Body of pancreas (tissue), 4 donors: ENCODE measurements around the gene SLC12A9. TPM values are rescaled to one million over a fixed set of nuclear protein-coding genes. Genes with fewer than 3 reads are reported as not detected.

ENCODE experiments used
- ATAC-seq: fragments of 150-250 bp; one replicate; pipeline ENCODE4 v1.9.1; 2016
- DNase-seq, 4 donors: peaks; one replicate each; pipeline ENCODE4 v3.0.0-alpha.2; 2019
- H3K27ac ChIP-seq, 4 donors: fragments of 200-600 bp; sonication (generic); 1 replicate in 3 of 4; 2 replicates in 1 of 4; pipeline versions ENCODE4 v1.5.1 to v1.6.1; 2016 to 2019; ENCODE audit warnings: mild to moderate bottlenecking in 1 of 4, mixed read lengths in 1 of 4, moderate library complexity in 1 of 4
- H3K27me3 ChIP-seq, 2 donors: fragments of 200-600 bp; sonication (generic); one replicate each; pipeline ENCODE4 v1.6.0; 2016; ENCODE audit warnings: mild to moderate bottlenecking in 1 of 2
- H3K36me3 ChIP-seq, 2 donors: fragments of 200-600 bp; sonication (generic); replicated peaks in 1 of 2; 2 replicates each; pipeline ENCODE4 v1.5.1; 2016; ENCODE audit warnings: low read depth in 2 of 2; ENCODE audit not compliant: insufficient read depth in 1 of 2
- H3K4me1 ChIP-seq: fragments of 200-600 bp; sonication (generic); one replicate; pipeline ENCODE4 v1.6.0; 2016
- H3K4me3 ChIP-seq, 2 donors: fragments of 200-600 bp; sonication (generic); 1 replicate in 1 of 2; 2 replicates in 1 of 2; pipeline ENCODE4 v1.5.1; 2016 to 2019
- H3K9me3 ChIP-seq, 3 donors: fragments of 200-600 bp; sonication (generic); 1 replicate in 2 of 3; 2 replicates in 1 of 3; pipeline ENCODE4 v1.5.1; 2016
- POLR2A ChIP-seq, 3 donors: fragments of 450-650 bp; IDR thresholded peaks; one replicate each; pipeline ENCODE4 v1.6.1; 2016; ENCODE audit warnings: antibody characterized with exemption in 3 of 3, mild to moderate bottlenecking in 2 of 3
- WGBS, 2 donors: methylation state at CpG; one replicate each; pipeline ENCODE4 v1.1.5; 2017; 5-methylcytosine and 5-hydroxymethylcytosine counted together
- intact Hi-C: fragments of 100-400 bp; cut with DNase I; formaldehyde crosslinking; loops from one replicate; pipeline ENCODE4 v1.15.1; 2023
- total RNA-seq, 2 donors: library from RNA; depleted of rRNA; stranded (reverse); fragments of >200 nt; gene quantifications; one replicate each; pipeline ENCODE4 v1.1.0, GENCODE V29; 2016
- TF ChIP-seq, protein P1 (sequence below), 7 experiments: fragments of 450-650 bp in 4 of 7; fragments of 200-600 bp in 3 of 7; sonication (generic) in 3 of 7; IDR thresholded peaks; one replicate each; pipeline ENCODE4 v1.5.1; 2016 to 2019; ENCODE audit warnings: antibody characterized with exemption in 7 of 7

Gene SLC12A9
- total RNA-seq, 2 donors from 2014 or later: 12.7 to 38.9 TPM

DNA sequence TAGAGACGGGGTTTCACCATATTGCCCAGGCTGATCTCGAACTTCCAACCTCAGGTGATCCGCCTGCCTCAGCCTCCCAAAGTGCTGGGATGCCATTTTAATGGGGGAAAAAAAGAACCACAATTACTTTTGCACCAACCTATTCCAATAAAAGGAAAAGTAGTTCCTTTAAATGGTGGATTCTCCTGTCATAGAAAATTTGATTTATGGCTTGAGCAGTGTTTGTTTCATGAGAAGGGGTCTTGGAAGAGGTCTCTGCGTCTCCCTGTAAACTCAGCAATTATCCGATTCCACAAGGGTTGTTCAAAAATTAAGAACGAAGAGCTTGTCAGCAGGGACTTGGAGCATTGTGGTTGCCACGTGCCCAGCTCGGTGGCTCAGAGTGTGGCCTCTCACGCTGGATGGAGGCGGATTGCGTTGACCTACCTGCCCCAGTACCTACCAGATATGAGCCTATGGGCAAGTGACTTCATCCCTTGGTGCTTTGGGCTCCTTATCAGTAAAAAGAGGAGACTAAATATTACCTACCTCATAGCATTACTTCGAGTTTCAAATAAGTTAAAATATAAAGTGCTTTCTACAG is 11.8 kb downstream of the SLC12A9 start:
- H3K27me3 ChIP-seq: no peaks in the 10 kb centered on the region

DNA sequence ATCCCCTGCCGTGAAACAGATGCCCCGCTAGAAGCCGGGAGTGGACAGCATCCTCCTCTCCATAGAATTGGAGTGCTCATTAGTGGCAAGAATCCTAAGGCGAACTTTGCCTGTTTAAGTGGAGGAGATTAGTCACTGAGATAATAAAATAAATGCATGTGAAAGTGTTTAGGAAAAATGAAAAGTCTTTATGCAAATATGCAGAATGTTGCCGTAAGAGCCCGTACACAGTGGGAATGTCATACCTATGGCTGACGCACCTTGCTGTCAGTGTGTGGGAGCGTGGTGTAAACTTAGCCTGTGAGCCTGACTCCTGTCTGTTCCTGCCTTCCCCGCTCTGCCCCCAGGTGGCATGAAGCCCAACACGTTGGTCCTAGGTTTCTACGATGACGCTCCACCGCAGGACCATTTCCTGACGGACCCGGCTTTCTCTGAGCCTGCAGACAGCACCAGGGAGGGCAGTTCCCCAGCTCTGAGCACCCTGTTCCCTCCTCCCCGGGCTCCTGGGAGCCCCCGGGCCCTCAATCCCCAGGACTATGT is 12.9 kb downstream of the SLC12A9 start:
- Histone ChIP-seq H3K4me3 (no peak overlapping the region), H3K4me1 (peaks cover 41% of the 10 kb centered on the region), H3K27me3 (no peaks in the 10 kb centered on the region), H3K36me3 (peaks cover 0 to 2% of the 10 kb centered on the region in 2 donors), H3K27ac (peak overlapping the region in 3 of 4 donors; percentile 93 to 96 (median 95)), H3K9me3 (no peaks in the 10 kb centered on the region)
- TF ChIP-seq POLR2A (IDR thresholded peaks at IDR 0.05): no peak
- TF ChIP-seq, protein P1, sequence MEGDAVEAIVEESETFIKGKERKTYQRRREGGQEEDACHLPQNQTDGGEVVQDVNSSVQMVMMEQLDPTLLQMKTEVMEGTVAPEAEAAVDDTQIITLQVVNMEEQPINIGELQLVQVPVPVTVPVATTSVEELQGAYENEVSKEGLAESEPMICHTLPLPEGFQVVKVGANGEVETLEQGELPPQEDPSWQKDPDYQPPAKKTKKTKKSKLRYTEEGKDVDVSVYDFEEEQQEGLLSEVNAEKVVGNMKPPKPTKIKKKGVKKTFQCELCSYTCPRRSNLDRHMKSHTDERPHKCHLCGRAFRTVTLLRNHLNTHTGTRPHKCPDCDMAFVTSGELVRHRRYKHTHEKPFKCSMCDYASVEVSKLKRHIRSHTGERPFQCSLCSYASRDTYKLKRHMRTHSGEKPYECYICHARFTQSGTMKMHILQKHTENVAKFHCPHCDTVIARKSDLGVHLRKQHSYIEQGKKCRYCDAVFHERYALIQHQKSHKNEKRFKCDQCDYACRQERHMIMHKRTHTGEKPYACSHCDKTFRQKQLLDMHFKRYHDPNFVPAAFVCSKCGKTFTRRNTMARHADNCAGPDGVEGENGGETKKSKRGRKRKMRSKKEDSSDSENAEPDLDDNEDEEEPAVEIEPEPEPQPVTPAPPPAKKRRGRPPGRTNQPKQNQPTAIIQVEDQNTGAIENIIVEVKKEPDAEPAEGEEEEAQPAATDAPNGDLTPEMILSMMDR (IDR thresholded peaks at IDR 0.05): no peak
- no peak for ATAC-seq
- intact Hi-C loops: no loop called here
- WGBS, 2 donors: 75 to 90% methylated on average over 11 to 17 of the region's 17 CpGs
- DNase-seq: no peak

More for the DNA sequence above, 11.8 kb downstream of the SLC12A9 start:
- ATAC-seq: no peak
- 85 to 91% methylated on average over 12 of the region's 12 CpGs for WGBS, 2 donors
- intact Hi-C loops: no loop called here
- Histone ChIP-seq H3K4me1 (peaks cover 40% of the 10 kb centered on the region), H3K9me3 (no peaks in the 10 kb centered on the region), H3K4me3 (no peak overlapping the region), H3K36me3 (peaks cover 0 to 8% of the 10 kb centered on the region in 2 donors), H3K27ac (no peak overlapping the region)
- no peak for TF ChIP-seq POLR2A (IDR thresholded peaks at IDR 0.05)
- TF ChIP-seq, protein P1 (IDR thresholded peaks at IDR 0.05): no peak
- DNase-seq: no peak

DNA sequence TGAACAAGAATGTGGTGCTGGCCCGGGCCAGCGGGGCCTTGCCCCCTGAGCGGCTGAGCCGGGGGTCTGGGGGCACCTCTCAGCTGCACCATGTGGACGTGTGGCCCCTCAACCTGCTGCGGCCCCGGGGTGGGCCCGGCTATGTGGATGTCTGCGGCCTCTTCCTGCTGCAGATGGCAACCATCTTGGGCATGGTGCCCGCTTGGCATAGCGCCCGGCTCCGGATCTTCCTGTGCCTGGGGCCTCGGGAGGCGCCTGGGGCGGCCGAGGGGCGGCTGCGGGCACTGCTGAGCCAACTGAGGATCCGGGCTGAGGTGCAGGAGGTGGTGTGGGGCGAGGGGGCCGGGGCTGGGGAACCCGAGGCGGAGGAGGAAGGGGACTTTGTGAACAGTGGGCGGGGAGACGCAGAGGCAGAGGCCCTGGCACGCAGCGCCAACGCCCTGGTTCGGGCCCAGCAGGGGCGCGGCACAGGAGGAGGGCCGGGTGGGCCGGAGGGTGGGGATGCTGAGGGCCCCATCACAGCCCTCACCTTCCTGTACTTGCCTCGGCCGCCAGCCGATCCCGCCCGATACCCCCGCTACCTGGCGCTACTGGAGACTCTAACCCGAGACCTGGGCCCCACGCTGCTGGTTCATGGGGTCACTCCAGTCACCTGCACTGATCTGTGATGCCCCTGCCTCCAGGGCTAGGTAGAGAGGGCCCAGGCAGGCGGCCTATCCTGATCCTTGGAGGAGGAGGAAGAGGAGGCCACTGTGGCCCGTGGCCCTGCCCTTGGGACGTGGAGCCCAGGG is 13.6 kb downstream of the SLC12A9 start:
- H3K4me1 ChIP-seq: peaks cover 41% of the 10 kb centered on the region
- intact Hi-C loops: no loop called here
- no peaks in the 10 kb centered on the region for H3K9me3 ChIP-seq
- no peaks in the 10 kb centered on the region for H3K27me3 ChIP-seq
- WGBS, 2 donors: 54 to 63% methylated on average over 26 to 44 of the region's 46 CpGs
- TF ChIP-seq POLR2A (IDR thresholded peaks at IDR 0.05): no peak
- TF ChIP-seq, protein P1 (IDR thresholded peaks at IDR 0.05): no peak
- H3K27ac ChIP-seq: peak overlapping the region; percentile 92 to 96 (median 94)
- H3K36me3 ChIP-seq: no peaks in the 10 kb centered on the region
- no peak for ATAC-seq
- H3K4me3 ChIP-seq: no peak overlapping the region
- peak; percentile 69 to 88 (median 81) for DNase-seq

DNA sequence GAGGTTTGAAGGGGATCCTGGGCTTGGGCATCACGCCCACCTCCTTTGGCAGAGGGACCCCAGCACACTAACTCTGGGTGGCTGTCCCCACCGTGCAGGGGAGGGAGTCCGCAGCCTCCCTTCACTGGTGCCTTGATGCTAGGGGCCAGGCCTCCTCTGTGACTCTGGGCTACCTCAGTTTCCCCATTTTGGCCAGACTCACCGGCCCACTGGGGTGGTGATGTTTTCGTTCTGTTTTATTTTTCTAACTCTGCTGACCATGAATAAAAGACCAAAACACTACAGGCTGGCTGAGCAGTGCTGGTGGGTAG is 14.2 kb downstream of the SLC12A9 start:
- WGBS, 2 donors: 41 to 46% methylated on average over 2 to 4 of the region's 5 CpGs
- no peaks in the 10 kb centered on the region for H3K27me3 ChIP-seq
- peak overlapping the region; percentile 92 to 96 (median 94) for H3K27ac ChIP-seq
- H3K36me3 ChIP-seq: peaks cover 0 to 3% of the 10 kb centered on the region in 2 donors
- no peaks in the 10 kb centered on the region for H3K9me3 ChIP-seq
- no peak for DNase-seq
- intact Hi-C loops: no loop called here
- ATAC-seq: no peak
- TF ChIP-seq, protein P1 (IDR thresholded peaks at IDR 0.05): no peak
- no peak for TF ChIP-seq POLR2A (IDR thresholded peaks at IDR 0.05)
- peaks cover 41% of the 10 kb centered on the region for H3K4me1 ChIP-seq
- H3K4me3 ChIP-seq: peak overlapping the region in 1 of 2 donors; percentile 60
